Activated CD4-positive, alpha-beta T cell treated with anti-CD3 and anti-CD28 coated beads, Interleukin-2, amount 50 U/mL, for 24 hours (primary cell): Measurements from ENCODE around the gene FAM120B.
"Not testable (repeated sequence)": the region's sequence is repeated elsewhere in the genome, so short reads cannot be mapped to it uniquely, and the experiment has no call there.

Experiments
- DNase-seq, 2 donors: peaks; one replicate each; pipeline ENCODE4 v3.0.0-alpha.2; 2020; ENCODE audit warnings: low read depth in 1 of 2, low spot score in 1 of 2

FAM120B gene, protein sequence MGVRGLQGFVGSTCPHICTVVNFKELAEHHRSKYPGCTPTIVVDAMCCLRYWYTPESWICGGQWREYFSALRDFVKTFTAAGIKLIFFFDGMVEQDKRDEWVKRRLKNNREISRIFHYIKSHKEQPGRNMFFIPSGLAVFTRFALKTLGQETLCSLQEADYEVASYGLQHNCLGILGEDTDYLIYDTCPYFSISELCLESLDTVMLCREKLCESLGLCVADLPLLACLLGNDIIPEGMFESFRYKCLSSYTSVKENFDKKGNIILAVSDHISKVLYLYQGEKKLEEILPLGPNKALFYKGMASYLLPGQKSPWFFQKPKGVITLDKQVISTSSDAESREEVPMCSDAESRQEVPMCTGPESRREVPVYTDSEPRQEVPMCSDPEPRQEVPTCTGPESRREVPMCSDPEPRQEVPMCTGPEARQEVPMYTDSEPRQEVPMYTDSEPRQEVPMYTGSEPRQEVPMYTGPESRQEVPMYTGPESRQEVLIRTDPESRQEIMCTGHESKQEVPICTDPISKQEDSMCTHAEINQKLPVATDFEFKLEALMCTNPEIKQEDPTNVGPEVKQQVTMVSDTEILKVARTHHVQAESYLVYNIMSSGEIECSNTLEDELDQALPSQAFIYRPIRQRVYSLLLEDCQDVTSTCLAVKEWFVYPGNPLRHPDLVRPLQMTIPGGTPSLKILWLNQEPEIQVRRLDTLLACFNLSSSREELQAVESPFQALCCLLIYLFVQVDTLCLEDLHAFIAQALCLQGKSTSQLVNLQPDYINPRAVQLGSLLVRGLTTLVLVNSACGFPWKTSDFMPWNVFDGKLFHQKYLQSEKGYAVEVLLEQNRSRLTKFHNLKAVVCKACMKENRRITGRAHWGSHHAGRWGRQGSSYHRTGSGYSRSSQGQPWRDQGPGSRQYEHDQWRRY

DNA sequence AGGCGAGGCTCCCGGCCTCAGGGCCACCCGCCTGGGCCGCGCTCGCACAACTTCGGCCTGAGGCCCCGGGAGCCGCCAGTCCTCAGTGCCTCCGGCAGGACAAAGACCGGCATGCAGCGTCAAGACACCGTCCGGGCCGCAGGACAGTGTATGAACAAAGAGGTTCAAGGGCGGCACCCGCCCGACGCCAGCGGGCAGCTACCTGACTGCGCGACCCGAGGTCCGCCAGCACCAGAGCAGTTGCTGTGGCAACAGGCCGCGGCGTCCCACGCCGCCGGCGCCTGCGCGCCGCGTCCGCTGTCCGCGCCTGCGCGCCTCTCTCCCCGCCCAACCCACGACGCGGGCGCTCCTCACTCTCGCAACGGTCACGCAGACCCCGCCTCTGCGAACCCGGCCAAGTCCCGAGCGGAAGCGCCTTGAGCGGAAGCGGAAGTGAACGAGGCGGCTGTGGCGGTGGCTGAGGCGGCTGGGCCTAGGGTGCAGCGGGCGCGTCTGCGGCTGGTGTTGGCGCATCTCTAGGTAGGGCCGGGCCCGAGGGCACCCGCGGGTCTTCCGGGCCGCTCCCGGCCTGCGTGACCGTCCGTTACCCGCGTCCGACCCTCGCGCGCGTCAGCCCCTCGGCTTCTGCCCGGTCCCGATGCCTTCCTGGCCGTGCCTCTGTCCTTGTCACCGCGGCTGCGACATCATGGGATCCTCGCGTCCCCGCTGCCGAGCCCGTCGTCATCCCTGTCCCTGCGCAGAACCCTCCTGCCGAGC lies at the start of gene FAM120B:
TSS of gene FAM120B (plus strand) at position 435 of the 756 bp plus-strand sequence. CDS start 10,633 bp downstream, outside the sequence.
- DNase-seq, result peak; percentile 84 to 93

DNA sequence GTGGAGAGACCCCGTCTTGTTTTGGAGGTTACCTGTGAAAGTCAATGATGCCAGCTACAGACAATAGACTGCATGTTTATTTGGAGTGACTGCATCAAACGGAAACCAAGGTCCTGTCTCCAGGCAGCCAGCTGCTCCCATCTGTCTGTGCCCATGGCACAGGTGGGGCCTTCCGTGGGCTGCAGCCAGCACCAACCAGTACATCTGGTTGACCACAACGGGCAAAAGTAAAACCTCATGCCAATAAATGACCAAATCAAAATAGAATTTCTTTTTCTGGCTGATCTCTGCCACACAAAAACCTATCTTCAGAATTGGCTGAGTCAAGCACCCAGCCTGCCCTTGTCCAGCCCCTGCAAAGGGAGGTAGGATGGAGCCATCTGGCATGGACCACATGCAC lies 49.2 kb upstream of the FAM120B start:
- no peak for DNase-seq

DNA sequence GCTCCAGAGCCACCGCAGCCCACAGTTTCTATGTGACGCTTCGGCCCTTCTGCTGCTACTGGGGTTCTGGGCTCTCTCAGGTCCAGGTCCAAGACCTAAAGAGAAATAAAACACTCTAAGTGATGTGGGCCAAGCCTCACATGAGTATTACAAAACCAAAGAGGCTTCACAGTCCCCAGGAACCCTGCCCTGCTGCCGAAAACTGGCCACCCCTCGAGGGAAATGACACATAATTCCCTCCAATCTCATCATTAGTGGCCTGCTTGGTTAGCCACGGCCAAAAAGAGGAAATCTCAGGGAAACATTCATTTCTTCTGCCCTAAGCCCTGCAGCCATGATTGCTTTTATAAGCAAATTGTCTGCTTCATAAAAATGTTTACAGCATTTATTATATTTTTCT lies 48.2 kb upstream of the FAM120B start:
- no peak for DNase-seq

DNA sequence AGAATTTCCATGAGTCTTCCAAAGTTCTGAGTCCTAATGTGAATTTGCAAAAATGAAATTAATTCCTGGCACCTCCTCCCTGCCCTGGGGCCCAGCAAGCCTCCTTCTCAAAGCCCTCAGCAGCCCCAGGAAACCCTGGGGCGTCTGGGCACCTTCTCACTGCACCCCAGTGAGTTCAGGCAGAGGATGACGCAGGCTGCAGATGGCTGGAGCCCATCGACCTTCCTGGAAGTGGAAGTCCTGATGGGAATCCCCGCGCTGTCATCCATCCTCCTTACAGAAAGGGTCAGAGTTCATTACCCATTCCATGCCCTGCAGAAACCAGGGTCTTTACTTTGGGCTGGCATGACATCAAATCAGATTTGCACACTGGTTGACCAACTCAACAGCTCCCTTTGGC lies 47.3 kb upstream of the FAM120B start:
- no peak for DNase-seq

DNA sequence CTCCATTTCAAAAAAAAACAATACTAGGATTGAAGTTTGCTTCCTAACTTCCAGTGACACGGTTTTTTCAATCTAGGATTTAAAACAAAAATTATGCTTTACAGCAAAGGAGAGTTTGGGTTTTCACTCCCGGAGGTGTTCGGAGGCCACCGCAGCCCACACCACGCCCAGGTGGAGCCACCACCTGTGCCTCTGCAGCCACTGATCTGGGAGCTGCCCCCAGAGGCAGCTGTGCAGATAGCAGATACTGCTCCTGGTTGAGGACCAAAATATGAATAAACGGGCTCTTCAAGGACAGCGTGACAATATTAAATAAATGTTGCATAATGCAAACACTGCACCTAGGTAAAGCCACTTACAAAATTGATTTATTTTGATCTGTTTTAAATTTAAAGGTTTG lies 45.9 kb upstream of the FAM120B start:
- DNase-seq, result no peak

DNA sequence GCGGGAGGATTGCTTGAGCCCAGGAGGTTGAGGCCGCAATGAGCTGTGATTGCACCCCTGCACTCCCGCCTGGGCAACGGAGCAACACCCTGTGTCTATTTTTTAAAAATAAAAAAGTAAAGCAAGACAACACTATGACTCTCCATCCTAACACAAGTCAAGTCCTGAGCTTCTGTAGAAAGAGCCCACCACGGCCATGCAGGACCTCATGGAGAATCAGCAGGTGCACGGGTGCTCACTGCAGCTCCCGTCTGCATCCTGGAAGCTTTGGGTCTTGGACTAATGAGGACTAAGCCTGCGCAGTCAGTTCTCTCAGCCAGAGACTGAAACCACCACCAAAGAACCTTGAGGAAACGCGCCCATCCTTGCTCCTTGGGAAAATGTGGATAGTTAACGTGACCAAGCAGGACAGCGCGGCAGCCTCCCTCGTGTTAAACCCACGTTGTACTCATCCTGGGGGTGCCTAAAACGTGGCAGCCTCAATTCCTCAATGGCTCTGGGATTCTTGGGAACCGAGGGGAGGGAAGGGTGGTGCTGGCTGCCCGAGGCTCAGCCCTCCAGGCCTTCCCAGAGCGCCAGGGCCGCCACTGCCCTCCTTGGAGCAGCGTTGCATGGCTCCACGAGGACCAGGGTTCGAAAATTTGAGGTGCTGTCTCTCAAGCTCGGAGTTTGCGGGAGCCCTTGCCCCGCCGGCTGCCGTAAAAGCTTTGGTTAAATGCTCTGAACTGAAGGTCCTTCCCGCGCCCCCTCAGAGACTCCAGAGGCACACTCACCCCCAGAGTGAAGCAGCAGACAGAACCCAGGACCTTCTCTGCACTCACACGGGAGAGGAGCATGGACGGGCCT lies 44.7 kb upstream of the FAM120B start:
- DNase-seq, result no peak

DNA sequence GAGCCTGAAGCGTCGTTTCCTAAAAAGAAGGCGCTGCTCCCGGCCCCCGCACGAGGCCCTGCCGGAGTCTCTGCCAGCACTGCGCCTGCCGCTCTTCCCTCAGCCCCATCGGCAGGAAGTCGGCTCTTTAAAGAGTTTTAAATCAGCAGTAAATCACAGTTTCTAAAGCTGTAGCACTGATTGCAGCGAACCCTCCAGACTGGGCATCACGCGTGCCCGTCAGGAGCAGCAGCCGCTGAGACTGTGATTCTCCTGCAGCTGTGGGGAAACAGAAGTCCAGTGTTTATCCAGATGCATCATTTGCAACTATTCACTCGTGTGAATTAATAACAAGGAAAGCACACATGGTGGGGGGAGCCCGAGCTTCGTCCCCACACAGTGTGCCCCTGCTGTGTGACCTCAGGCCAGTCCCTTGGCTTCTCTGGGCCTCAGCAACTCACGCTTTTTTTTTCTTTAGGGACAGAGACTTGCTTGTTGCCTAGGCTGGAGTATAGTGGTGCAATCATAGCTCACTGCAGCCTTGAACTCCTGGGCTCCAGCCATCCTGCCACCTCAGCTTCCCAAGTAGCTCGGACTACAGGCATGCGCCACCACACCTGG lies 44.0 kb upstream of the FAM120B start:
- no peak for DNase-seq

DNA sequence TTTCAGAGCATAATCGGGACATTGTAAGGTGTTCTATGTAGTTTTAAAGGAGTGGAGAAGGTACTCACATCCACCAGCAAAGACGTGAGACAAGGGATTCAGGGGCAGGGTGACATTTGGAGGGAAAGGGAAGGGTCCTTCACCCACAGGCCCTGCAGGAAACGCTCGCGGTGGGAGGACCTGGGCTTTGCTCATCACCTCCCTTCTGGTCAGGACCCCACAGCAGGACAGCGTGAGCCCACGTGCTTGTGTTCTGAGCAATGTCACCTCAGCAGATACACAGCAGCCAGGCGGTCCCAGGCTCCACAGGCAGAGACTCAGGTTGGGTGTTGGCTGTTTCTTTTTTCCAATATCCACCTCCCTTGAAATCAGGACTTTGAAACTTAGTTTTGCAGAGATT lies 43.1 kb upstream of the FAM120B start:
- no peak for DNase-seq

DNA sequence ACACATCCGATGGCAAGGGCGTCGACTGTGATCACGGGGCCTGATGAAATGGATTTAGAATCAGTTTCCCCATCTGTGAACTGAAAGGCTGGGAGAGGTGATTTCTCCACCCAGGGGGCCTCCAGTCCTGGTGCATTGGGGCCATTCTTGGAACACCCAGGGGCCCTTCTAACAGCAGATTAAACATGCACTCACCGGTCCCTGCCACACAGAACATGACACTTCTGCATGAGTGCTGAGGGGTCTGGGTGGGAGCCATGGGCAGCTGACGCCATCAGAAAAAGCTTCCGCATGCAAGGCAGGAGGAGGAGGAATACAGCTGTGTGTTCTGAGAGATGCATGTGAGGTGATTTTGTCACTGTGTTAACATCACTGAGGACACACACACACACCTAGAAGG lies 42.5 kb upstream of the FAM120B start:
- DNase-seq, result no peak

DNA sequence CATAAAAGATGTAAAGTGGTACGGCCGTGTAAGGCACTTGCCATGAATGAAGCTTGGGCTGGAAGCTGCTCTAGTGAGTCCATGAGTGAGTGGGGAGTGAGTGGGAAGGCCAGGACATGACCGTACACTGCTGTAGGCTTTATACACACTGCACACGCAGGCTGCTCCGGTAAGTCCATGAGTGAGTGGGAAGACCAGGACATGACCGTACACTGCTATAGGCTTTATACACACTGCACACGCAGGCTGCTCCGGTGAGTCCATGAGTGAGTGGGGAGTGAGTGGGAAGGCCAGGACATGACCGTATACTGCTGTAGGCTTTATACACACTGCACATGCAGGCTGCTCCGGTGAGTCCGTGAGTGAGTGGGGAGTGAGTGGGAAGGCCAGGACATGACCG lies 41.9 kb upstream of the FAM120B start:
- DNase-seq, result not testable (repeated sequence)

DNA sequence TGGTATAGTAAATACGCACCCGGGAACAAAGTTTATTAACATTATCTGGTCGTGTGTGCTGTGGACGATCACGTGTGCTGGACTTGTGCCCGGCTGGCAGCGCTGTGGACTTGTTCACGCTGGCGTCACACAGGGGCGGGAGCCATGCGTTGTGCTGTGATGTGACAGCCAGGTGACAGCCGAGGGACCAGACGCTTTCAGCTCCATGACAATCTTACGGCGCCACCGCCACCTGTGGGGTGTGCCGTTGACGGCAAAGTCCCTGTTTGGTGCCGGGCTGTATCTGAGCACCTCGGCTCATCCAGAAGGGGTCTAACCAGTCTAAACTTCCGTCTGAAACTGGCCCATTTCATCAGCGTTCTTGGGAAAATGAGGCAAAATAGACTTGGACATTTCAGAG lies 40.9 kb upstream of the FAM120B start:
- no peak for DNase-seq

DNA sequence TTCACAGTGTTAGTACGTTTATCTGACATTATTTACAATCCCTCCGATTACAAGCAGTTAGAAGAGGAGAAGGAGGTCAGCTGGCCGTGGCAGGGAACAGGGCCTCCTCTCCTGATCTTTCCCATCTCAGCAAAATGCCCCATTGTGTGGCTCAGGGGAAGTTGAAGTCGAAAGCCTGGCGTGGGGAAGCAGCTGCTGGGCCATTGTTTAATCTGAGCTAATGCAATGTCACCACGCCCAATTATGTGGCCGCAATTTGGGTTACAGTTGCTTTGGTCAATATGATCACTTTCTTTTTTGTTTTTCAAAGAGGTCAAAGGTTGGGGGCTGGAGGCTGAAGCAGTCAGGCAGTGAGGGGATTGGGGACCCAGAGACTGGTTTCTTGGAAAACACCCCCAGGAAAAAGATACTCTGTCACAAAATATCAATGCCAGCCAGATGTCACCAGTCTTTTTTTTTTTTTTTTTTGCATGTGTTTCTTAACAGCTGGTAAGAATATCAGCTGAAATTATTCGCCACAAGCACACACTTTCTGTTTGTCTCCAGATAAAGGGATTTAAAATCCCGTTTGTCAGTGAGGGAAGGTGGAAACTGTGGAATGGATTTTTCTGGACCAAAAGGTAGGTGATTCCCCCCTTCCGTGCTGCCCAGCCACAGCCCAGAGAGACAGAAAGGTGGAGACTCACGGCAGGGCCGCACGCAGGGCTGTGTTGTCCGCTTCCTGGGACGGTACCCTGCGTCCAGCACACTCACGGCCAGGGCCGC lies 40.3 kb upstream of the FAM120B start:
- no peak for DNase-seq

DNA sequence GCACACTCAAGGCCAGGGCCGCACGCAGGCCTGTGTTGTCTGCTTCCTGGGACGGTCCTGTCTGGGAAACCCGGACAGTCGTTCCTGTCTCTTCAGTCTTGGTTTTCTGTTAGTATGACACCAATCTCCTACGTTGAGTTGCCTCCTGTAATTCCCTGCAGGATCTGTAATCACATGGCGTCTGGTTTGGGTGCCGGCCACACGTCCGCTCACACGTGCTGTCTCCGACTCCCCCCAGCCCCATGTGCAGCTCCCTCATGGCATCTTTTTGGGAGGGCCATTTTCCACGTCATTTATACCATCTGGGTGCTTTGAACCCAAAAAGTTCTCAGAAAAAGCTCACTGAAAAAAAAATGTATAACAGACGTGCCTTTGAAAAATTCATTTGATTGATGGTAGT lies 38.9 kb upstream of the FAM120B start:
- no peak for DNase-seq

DNA sequence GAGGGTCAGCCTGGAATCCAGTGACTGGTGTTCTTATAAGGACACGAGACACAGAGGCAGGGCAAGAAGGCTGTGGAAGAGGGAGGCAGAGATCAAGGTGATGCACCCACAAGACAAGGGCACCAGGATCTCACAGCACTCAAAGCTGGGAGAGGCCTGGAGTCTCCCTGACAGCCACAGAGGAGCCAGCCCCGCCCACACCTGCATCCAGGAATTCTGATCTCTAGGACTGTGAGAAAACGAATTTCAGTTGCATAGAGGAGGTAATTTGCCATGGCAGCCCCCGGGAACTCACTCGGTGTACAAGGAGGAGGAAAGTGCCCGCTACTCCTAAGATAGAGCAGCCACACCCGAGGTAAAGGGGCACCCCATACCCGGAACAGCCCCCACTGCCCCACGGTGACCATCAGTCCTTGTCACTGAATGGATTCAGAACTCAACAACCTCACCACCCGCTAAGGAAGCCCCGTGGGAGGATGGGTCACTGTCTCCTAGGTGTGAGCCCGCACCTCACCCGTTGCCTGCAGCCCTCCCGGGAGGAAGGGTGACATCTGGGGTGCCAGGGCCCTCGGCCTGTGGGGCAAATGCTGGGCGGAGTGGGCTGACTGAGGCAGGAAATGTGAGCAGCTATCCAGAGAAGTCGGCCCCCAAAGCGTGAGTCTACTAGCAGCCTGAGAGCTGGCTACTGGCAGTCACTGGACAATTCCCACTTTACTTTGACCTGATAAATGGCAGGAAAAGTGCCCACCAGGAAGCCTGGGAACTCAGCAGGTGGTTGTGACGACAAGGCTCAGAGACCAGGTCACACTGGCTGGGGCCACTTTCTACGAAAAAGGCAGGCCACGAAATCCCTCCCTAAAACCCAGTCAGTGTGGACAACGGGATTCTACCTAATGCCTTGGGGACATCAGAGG lies 38.1 kb upstream of the FAM120B start:
- DNase-seq, result no peak

DNA sequence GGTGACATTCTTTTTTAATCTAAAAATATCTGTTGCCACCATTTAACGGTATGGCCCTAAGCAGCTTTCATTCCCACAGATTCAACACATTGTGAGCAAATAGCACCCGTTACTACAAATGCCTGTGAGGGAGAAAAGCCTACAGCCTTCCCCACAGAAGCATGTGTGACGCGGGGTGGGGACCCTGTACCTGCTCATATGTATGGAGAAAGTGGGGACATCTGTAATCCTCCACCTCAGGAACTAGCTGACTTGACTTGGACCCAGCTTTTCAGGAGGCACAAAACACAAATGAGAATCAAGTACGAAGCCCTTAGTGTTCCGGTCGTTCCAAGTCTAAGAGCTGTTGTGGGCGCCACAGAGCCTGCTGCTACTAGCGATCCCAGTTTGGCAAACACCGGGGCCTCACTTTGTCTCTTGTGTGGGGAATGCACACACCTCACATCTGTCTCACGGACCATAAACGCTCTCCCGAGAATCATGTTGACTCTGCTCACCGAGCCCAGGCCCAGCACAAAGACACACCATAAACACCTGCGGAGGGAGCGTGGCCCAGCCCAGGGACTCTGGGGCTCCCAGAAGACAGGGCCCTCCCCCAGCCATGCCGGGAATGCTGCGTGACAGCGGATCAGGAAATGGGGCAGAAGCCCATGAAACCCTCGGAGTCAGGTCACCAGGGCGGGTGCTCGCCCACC lies 37.3 kb upstream of the FAM120B start:
- DNase-seq, result no peak

DNA sequence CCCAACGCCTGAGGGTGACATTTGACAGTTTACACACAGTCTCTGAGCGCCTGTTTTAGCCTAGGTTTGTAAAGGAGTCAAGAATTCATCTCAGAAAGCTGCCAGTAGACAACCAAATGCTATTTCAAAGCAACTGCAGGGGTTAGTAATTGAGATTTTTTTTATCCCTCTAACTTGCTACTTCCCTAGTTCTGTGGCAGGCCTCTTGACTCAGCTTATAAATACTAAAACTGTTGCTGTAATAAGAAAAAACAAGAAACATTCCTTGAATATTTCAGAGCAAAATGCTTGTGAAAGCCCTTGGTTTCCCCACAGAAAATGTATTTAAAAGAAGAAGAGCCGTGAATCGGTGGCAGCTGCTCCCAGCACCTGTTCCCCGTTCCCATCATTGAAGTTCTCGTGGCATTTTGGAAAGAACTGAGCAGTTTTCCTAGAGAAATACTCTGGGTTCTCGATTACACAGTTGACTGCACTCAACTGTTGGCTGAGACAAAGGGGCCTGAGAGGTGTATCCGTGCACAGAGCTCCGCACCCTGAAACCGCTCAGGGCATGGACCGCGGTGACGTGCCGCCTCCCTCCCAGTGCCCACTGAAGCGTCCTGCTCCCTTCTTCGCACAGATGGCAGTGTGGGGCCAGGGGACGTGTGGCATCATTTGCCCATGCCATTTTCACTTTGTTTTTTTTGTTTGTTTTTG lies 36.6 kb upstream of the FAM120B start:
- DNase-seq, result no peak

DNA sequence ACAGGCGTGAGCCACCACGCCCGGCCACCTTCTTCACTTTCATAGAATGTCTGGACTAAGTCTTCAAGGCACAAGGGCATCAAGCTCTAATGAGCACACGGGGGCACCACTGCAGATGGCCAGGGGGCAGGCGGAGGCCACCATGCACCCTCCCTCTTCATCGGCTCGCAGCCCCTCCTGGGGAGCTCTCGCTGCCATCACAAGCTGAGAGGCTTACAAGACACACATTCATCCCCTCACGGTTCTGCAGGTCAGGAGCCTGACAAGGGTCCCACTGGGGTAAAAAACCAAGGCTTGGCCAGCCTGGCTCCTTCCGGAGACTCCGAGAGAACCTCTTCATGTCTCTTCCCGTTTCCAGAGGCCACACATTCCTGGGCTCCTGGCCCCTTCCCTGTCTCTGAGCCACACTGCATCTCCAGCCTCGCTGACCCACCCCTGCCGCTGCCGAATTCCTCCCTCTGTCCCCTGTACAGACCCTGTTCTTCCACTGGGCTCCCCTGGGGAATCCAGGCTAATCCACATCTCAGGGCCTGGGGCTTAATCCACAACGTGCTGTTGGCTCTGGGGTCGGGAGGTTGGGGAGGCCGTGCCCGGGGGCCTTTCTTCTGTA lies 35.5 kb upstream of the FAM120B start:
- no peak for DNase-seq
